Neural crest cell (in vitro differentiated cells): ENCODE measurements around the gene ICAM4. TPM values are rescaled to one million over a fixed set of nuclear protein-coding genes. Genes with fewer than 3 reads are reported as not detected.
A peak's percentile ranks its signal among the peaks of the same experiment; 100 is the strongest.

Experiments
- DNase-seq: peaks from one replicate; pipeline ENCODE4 v3.0.0; 2021; ENCODE audit warnings: low read depth, mixed read lengths, low spot score
- H3K27ac Mint-ChIP-seq: one replicate; pipeline ENCODE4 v1.8.0; 2021; ENCODE audit warnings: mild to moderate bottlenecking, mixed read lengths; ENCODE audit not compliant: unreplicated experiment
- H3K27me3 Mint-ChIP-seq: 2 replicates; pipeline ENCODE4 v1.8.0; 2021; ENCODE audit warnings: low read depth, mild to moderate bottlenecking, mixed read lengths
- H3K36me3 Mint-ChIP-seq: 2 replicates; pipeline ENCODE4 v1.8.0; 2021; ENCODE audit warnings: low read depth, mild to moderate bottlenecking, mixed read lengths
- H3K4me1 Mint-ChIP-seq: 2 replicates; pipeline ENCODE4 v1.8.0; 2021; ENCODE audit warnings: mixed read lengths
- H3K4me3 Mint-ChIP-seq: one replicate; pipeline ENCODE4 v1.8.0; 2021; ENCODE audit warnings: mild to moderate bottlenecking, mixed read lengths
- H3K9me3 Mint-ChIP-seq: 2 replicates; pipeline ENCODE4 v1.8.0; 2021; ENCODE audit warnings: mixed read lengths
- total RNA-seq: library from RNA; stranded (reverse); gene quantifications from 2 replicates; pipeline ENCODE4 v1.2.1, GENCODE V29; 2021
- TF ChIP-seq, protein P1 (sequence below): fragments of 200-600 bp; sonication (generic); conservative IDR thresholded peaks from 2 replicates; pipeline ENCODE4 v1.5.0; 2021; ENCODE audit warnings: antibody characterized with exemption, mild to moderate bottlenecking

ICAM4 gene
- total RNA-seq, 1 donor from 2014 or later: not detected

DNA sequence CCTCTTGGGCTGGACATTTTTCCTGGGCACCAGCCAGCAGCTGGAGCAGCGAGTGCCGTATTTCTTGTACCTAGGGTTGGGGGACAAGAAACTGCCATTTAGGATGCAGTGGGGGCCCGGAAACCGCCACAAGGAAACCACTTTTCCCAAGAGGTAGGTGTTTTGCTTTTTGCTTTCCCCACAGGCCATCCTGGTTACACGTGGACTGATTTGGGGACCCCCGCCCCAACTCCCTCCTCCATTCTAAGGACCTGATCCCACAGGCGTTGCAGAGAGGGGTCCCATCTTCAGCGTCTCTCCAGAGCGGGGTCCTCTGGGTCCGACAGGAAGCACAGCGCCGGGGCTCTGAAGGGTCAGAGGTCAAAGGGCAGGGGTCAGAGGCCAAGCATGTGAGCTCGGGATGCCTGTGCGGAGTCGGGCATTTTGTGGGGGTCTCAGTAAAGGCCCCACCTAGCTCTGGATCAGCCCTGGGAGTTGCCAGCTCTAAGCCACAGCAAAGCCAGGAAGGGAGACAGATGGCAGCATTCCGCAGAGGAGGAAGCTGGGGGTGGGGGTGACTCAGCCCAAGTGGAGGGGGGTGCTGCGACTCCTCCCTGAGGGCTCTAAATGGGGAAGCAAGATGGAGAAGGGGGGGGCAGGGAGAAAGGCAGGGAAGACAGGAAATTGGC lies 18.5 kb downstream of the ICAM4 start:
- Mint-ChIP-seq H3K27me3 (peaks cover 15% of the 10 kb centered on the region), H3K9me3 (no peaks in the 10 kb centered on the region), H3K4me1 (no peaks in the 10 kb centered on the region), H3K36me3 (no peaks in the 10 kb centered on the region), H3K27ac (no peak overlapping the region), H3K4me3 (no peak overlapping the region)
- DNase-seq: no peak
- TF ChIP-seq, protein P1, sequence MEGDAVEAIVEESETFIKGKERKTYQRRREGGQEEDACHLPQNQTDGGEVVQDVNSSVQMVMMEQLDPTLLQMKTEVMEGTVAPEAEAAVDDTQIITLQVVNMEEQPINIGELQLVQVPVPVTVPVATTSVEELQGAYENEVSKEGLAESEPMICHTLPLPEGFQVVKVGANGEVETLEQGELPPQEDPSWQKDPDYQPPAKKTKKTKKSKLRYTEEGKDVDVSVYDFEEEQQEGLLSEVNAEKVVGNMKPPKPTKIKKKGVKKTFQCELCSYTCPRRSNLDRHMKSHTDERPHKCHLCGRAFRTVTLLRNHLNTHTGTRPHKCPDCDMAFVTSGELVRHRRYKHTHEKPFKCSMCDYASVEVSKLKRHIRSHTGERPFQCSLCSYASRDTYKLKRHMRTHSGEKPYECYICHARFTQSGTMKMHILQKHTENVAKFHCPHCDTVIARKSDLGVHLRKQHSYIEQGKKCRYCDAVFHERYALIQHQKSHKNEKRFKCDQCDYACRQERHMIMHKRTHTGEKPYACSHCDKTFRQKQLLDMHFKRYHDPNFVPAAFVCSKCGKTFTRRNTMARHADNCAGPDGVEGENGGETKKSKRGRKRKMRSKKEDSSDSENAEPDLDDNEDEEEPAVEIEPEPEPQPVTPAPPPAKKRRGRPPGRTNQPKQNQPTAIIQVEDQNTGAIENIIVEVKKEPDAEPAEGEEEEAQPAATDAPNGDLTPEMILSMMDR: no peak

GRCh38 chr19:10306327-10306726 lies 19.6 kb downstream of the ICAM4 start:
- H3K4me1 Mint-ChIP-seq: no peaks in the 10 kb centered on the region
- H3K4me3 Mint-ChIP-seq: no peak overlapping the region
- H3K36me3 Mint-ChIP-seq: no peaks in the 10 kb centered on the region
- no peak overlapping the region for H3K27ac Mint-ChIP-seq
- TF ChIP-seq, protein P1: no peak
- DNase-seq: no peak
- H3K9me3 Mint-ChIP-seq: no peaks in the 10 kb centered on the region
- H3K27me3 Mint-ChIP-seq: peaks cover 12% of the 10 kb centered on the region

DNA sequence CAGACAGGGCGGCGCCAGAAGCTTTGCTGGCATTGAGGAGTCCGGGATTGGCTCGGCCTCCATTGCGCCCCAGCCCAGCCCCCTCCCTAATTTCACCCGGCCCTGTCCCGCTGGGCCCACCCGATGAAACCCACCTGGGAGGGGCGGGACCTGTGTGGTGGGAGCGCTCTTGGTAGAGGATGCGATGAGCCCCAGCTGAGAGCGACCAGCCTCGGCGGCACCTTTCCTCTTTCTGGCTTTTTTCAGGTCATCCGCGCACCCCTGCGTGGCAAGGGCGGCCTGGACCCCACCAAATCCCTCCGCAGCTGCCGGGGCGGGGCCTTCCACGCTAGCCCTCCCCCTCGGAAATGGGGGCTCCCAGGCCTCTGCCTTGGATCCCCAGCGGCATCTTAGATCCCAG lies 22.7 kb downstream of the ICAM4 start, which contains the start of gene ZGLP1:
Gene ZGLP1, minus strand, starts transcription at position 393 of the 400 bp plus-strand sequence.
- Mint-ChIP-seq H3K9me3 (no peaks in the 10 kb centered on the region), H3K4me1 (peaks cover 3% of the 10 kb centered on the region), H3K4me3 (no peak within 1 kb of the TSS), H3K27ac (no peak within 1 kb of the TSS), H3K36me3 (no peaks in the 10 kb centered on the region), H3K27me3 (no peaks in the 10 kb centered on the region)
- TF ChIP-seq, protein P1: no peak
- no peak for DNase-seq

GRCh38 chr19:10315335-10316214 lies 28.8 kb downstream of the ICAM4 start, which contains the start of gene FDX2:
FDX2 (minus strand) TSS chr19:10316015; CDS start chr19:10315996, 19 bp downstream.
- H3K4me1 Mint-ChIP-seq: peaks cover 19% of the 10 kb centered on the region
- peak within 1 kb of the TSS; percentile 91 for H3K4me3 Mint-ChIP-seq
- no peaks in the 10 kb centered on the region for H3K9me3 Mint-ChIP-seq
- peaks cover 5% of the 10 kb centered on the region for H3K36me3 Mint-ChIP-seq
- DNase-seq: peak; percentile 87
- TF ChIP-seq, protein P1: no peak
- no peaks in the 10 kb centered on the region for H3K27me3 Mint-ChIP-seq
- peak within 1 kb of the TSS; percentile 51 for H3K27ac Mint-ChIP-seq

DNA sequence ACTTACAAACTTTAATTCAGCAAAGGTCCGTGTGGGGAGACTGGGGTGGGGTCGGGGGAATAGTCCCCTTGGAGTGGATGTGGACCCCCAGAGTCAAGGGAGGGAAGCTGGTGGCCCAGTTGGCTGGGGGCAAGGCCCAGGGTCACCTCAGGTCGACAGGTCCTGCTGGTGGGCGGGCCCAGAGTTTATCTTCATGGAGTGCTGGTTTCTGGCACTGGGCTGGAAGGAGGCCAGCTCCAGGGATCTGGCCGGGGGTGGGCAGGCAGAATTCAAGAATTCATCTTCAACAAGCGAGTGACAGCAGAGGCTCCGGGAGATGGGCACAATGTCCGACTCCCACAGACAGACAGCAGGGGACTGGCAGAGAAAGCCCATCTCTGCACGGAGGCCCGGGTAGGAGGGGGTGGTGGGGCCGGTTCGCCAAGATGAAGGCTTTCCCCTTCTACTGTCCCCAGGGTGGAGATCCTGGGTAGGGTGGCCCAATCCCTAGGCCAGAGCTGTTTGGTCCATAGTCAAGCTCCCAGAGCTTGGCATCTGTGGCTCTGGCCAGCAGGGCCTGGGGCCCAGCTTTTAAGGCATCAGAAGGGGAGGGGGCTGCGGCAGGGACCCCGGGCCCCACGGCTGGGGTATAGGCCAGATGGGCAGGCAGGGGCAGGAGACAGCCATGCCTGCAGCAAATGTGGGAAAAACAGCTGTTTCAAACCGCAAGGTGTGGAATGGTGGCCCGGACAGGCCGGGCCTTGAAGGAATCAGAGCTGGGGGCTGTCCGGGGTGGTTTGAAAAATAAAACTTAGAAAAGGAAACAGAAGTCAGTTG lies 29.7 kb downstream of the ICAM4 start:
- H3K27me3 Mint-ChIP-seq: no peaks in the 10 kb centered on the region
- DNase-seq: no peak
- H3K4me1 Mint-ChIP-seq: peaks cover 19% of the 10 kb centered on the region
- H3K27ac Mint-ChIP-seq: peak overlapping the region; percentile 45
- peaks cover 5% of the 10 kb centered on the region for H3K36me3 Mint-ChIP-seq
- no peaks in the 10 kb centered on the region for H3K9me3 Mint-ChIP-seq
- TF ChIP-seq, protein P1: no peak
- H3K4me3 Mint-ChIP-seq: peak overlapping the region; percentile 91
